ENCODE results near the gene HTRA1. TPM values are rescaled to one million over a fixed set of nuclear protein-coding genes. Genes with fewer than 3 reads are reported as not detected.

The HTRA1 gene
- total RNA-seq, 3 donors from 2014 or later = 116 to 347 (median 152) TPM

DNA sequence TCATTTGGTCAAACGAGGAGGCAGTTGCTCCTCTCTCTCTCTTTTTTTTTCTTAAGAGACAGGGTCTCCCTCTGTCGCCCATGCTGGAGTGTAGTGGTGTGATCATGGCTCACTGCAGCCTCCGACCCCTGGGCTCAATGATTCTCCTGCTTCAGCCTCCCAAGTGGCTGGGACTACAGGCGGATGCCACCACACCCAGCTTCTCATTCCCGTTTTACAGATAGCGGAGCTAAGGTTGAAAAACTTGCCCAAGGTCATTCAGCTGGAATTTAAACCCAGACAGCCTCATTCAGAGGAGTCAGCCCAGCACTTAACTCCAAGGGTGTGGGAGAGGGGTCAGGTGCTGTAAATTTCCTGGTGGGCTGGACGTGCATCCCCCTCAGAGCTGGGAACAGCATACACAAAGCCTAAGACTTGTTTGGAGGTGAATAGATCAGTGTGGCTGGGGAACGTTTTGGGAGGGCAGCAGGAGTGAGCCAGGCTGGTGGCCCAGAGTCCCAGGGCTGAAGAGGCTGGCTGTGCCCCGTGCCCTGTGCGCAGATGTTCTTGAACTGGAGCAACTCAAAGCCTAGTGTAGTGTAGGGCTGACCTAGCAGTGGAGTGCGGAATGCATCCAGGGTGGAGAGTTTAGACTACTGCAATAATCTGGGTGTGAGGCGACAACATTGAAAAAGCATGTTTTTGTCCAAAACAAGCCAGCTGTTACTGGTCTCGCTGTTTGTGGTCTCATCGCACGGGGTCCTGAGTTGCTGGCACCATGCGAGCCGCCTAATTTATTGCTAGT lies 2.3 kb downstream of the HTRA1 start:
- peaks cover 4 to 6% of the 10 kb centered on the region in 2 donors for H3K4me1 ChIP-seq
- DNase-seq (ENCODE audit: low spot score in 2 of 2) = no peak
- H3K36me3 ChIP-seq = no peaks in the 10 kb centered on the region
- no peaks in the 10 kb centered on the region for H3K9me3 ChIP-seq
- TF ChIP-seq CTCF (IDR thresholded peaks at IDR 0.05) = no peak
- no peak for TF ChIP-seq POLR2A (IDR thresholded peaks at IDR 0.05)
- peak overlapping the region; percentile 75 to 76 for H3K27ac ChIP-seq
- peak overlapping the region; percentile 72 to 91 (median 81) for H3K4me3 ChIP-seq
- intact Hi-C loops (cut with DNase I; ENCODE audit: low total_unique reads) = no loop called here
- H3K27me3 ChIP-seq = no peaks in the 10 kb centered on the region

- H3K27me3 ChIP-seq = no peaks in the 10 kb centered on the region
- no peaks in the 10 kb centered on the region for H3K36me3 ChIP-seq
- peak overlapping the region; percentile 75 to 76 for H3K27ac ChIP-seq
- peaks cover 4 to 6% of the 10 kb centered on the region in 2 donors for H3K4me1 ChIP-seq
- H3K4me3 ChIP-seq = peak overlapping the region in 2 of 3 donors; percentile 72 to 91
- TF ChIP-seq CTCF (IDR thresholded peaks at IDR 0.05) (no peak), POLR2AphosphoS5 (IDR thresholded peaks at IDR 0.05) (no peak), POLR2A (IDR thresholded peaks at IDR 0.05) (no peak)
- no peaks in the 10 kb centered on the region for H3K9me3 ChIP-seq
- no peak for DNase-seq (ENCODE audit: low spot score in 2 of 2)
- intact Hi-C loops (cut with DNase I; ENCODE audit: low total_unique reads) = no loop called here
These were observed 2.8 kb downstream of the HTRA1 start for GRCh38 chr10:122464250-122464510.

GRCh38 chr10:122464586-122464985 lies 3.2 kb downstream of the HTRA1 start:
- H3K4me1 ChIP-seq = peaks cover 4 to 6% of the 10 kb centered on the region in 2 donors
- TF ChIP-seq CTCF (IDR thresholded peaks at IDR 0.05) (no peak), POLR2AphosphoS5 (IDR thresholded peaks at IDR 0.05) (no peak), POLR2A (IDR thresholded peaks at IDR 0.05) (no peak)
- peak overlapping the region; percentile 75 to 76 for H3K27ac ChIP-seq
- H3K27me3 ChIP-seq = no peaks in the 10 kb centered on the region
- no peaks in the 10 kb centered on the region for H3K36me3 ChIP-seq
- H3K4me3 ChIP-seq = peak overlapping the region in 2 of 3 donors; percentile 72 to 91
- intact Hi-C loops (cut with DNase I; ENCODE audit: low total_unique reads) = no loop called here
- DNase-seq (ENCODE audit: low spot score in 2 of 2) = no peak
- no peaks in the 10 kb centered on the region for H3K9me3 ChIP-seq

DNA sequence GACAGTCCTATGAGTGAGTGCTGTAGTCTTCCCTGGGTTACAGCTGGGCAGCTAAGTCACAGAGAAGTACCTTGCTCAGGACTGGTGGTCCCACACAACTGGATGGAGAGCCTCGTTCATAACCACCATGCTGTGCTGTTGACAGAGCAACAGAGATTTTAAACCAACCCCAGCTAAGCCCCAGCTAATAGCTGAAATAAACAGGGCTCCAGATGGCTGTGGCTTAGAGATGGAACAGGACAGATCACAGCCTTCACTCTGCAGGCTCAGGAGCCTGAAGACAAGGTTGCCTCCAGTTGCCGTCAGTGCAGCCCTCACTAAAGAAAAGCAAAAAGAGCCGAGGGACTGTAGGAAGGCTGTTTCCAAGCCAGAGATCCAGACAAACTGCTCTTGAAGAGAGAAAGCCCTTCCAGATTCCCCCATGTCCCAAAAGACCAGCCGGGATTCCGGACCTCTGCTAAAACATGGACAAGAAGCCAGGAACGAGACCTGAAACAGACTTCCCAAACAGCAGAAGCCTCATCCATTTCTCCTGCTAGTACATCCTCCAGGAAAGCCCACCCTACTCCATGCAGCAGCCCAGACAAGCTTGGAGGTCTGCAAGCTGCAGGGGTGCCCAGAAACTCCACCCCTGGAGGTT lies 4.2 kb downstream of the HTRA1 start:
- H3K27ac ChIP-seq = peak overlapping the region; percentile 13 to 76
- no peaks in the 10 kb centered on the region for H3K36me3 ChIP-seq
- H3K4me1 ChIP-seq = peaks cover 2 to 4% of the 10 kb centered on the region in 2 donors
- no peak overlapping the region for H3K4me3 ChIP-seq
- intact Hi-C loops (cut with DNase I; ENCODE audit: low total_unique reads) = no loop called here
- H3K9me3 ChIP-seq = no peaks in the 10 kb centered on the region
- no peak for TF ChIP-seq POLR2A (IDR thresholded peaks at IDR 0.05)
- TF ChIP-seq POLR2AphosphoS5 (IDR thresholded peaks at IDR 0.05) = no peak
- no peak for TF ChIP-seq CTCF (IDR thresholded peaks at IDR 0.05)
- H3K27me3 ChIP-seq = no peaks in the 10 kb centered on the region
- DNase-seq (ENCODE audit: low spot score in 2 of 2) = no peak

DNA sequence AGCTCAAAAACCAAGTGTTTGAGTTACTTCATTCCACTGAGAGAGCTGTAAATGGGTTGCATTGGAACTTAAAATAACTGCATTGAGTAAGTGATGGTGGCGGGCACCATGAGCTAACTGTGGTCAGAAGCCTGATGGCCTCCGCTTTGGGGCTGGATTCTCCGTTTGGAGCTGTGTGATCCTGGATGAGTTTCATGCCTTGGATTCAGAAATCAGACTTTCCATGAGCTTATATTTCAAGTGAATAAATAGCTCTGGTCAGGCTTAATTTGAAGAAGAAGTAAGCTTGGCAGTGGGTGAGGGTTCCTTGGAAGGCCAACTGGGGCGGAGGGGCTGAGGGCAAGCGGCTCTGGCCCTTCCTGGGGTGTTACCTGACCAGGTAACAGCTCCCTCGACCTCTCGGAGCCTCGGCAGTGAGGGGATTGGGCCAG lies 5.6 kb downstream of the HTRA1 start:
- no peaks in the 10 kb centered on the region for H3K36me3 ChIP-seq
- no peak for DNase-seq (ENCODE audit: low spot score in 2 of 2)
- no peak for TF ChIP-seq POLR2AphosphoS5 (IDR thresholded peaks at IDR 0.05)
- TF ChIP-seq POLR2A (IDR thresholded peaks at IDR 0.05) = no peak
- TF ChIP-seq CTCF (IDR thresholded peaks at IDR 0.05) = no peak
- no peaks in the 10 kb centered on the region for H3K9me3 ChIP-seq
- peaks cover 0 to 4% of the 10 kb centered on the region in 2 donors for H3K4me1 ChIP-seq
- peak overlapping the region; percentile 83 to 89 for H3K27ac ChIP-seq
- H3K27me3 ChIP-seq = no peaks in the 10 kb centered on the region
- no peak overlapping the region for H3K4me3 ChIP-seq
- intact Hi-C loops (cut with DNase I; ENCODE audit: low total_unique reads) = no loop called here

Data from breast epithelium (tissue), 4 donors.